HepG2 (cell line): ENCODE data around the gene RPL27A. TPM values are rescaled to one million over a fixed set of nuclear protein-coding genes. Genes with fewer than 3 reads are reported as not detected.
A peak's percentile ranks its signal among the peaks of the same experiment; 100 is the strongest.

ENCODE experiments used
- FOSL2 ChIP-seq: sonication (generic); formaldehyde crosslinking; IDR thresholded peaks from 2 replicates; pipeline ENCODE4 v1.4.0; 2020; ENCODE audit warnings: missing genetic modification reagents
- GPN1 ChIP-seq: sonication (generic); formaldehyde crosslinking; IDR thresholded peaks from 2 replicates; pipeline ENCODE4 v1.5.1; 2020; ENCODE audit warnings: missing genetic modification reagents, borderline replicate concordance
- GZF1 ChIP-seq: sonication (generic); formaldehyde crosslinking; IDR thresholded peaks from 2 replicates; pipeline ENCODE4 v1.5.1; 2020; ENCODE audit warnings: mild to moderate bottlenecking, missing genetic modification reagents
- HDAC2 ChIP-seq: sonication (generic); formaldehyde crosslinking; IDR thresholded peaks from 2 replicates; pipeline ENCODE4 v1.4.0; 2020; ENCODE audit warnings: missing genetic modification reagents
- HES4 ChIP-seq: sonication (generic); formaldehyde crosslinking; IDR thresholded peaks from 2 replicates; pipeline ENCODE4 v1.9.0; 2021; ENCODE audit warnings: mild to moderate bottlenecking, missing genetic modification reagents, borderline replicate concordance
- KDM3A ChIP-seq: IDR thresholded peaks from 2 replicates; pipeline ENCODE4 v1.6.1; 2018; ENCODE audit warnings: low read depth, missing compliant biosample characterization
- MXI1 ChIP-seq: IDR thresholded peaks from 3 replicates; pipeline ENCODE4 v1.6.1; 2012; ENCODE audit warnings: low read depth, low read length, inconsistent platforms, borderline replicate concordance
- NFYC ChIP-seq: IDR thresholded peaks from 2 replicates; pipeline ENCODE4 v1.6.1; 2016; ENCODE audit warnings: missing genetic modification reagents, missing compliant biosample characterization
- PRDM4 ChIP-seq: sonication (generic); formaldehyde crosslinking; IDR thresholded peaks from 2 replicates; pipeline ENCODE4 v1.9.0; 2021; ENCODE audit warnings: missing genetic modification reagents, borderline replicate concordance
- RARA ChIP-seq: IDR thresholded peaks from 2 replicates; pipeline ENCODE4 v1.6.1; 2016; ENCODE audit warnings: missing genetic modification reagents, missing compliant biosample characterization
- RBFOX2 ChIP-seq: fragments of 200-400 bp; formaldehyde crosslinking; IDR thresholded peaks from 2 replicates; pipeline ENCODE4 v1.6.1; 2017; ENCODE audit warnings: low read depth, mild to moderate bottlenecking, low read length
- RNF2 ChIP-seq: fragments of 450-650 bp; conservative IDR thresholded peaks from 2 replicates; pipeline ENCODE4 v1.6.1; 2016; ENCODE audit warnings: low read depth
- SNAI1 ChIP-seq: sonication (generic); formaldehyde crosslinking; IDR thresholded peaks from 2 replicates; pipeline ENCODE4 v1.5.0; 2020; ENCODE audit warnings: mild to moderate bottlenecking, missing genetic modification reagents, borderline replicate concordance
- ZFP91 ChIP-seq: sonication (generic); formaldehyde crosslinking; IDR thresholded peaks from 2 replicates; pipeline ENCODE4 v1.9.0; 2022; ENCODE audit warnings: missing genetic modification reagents, mild to moderate bottlenecking, borderline replicate concordance
- ZIK1 ChIP-seq: sonication (generic); formaldehyde crosslinking; IDR thresholded peaks from 2 replicates; pipeline ENCODE4 v1.5.0; 2020; ENCODE audit warnings: mild to moderate bottlenecking, low read depth, missing genetic modification reagents, borderline replicate concordance
- ZNF124 ChIP-seq: sonication (generic); formaldehyde crosslinking; IDR thresholded peaks from 2 replicates; pipeline ENCODE4 v1.4.0; 2020; ENCODE audit warnings: missing genetic modification reagents
- ZNF468 ChIP-seq: sonication (generic); formaldehyde crosslinking; IDR thresholded peaks from 2 replicates; pipeline ENCODE4 v1.8.0; 2022; ENCODE audit warnings: mild to moderate bottlenecking, moderate library complexity, missing genetic modification reagents
- ZNF549 ChIP-seq: sonication (generic); formaldehyde crosslinking; IDR thresholded peaks from 2 replicates; pipeline ENCODE4 v1.5.0; 2020; ENCODE audit warnings: missing genetic modification reagents
- ZNF557 ChIP-seq: sonication (generic); formaldehyde crosslinking; IDR thresholded peaks from 2 replicates; pipeline ENCODE4 v1.4.0; 2020; ENCODE audit warnings: missing genetic modification reagents
- ZNF567 ChIP-seq: sonication (generic); formaldehyde crosslinking; IDR thresholded peaks from 2 replicates; pipeline ENCODE4 v1.8.1; 2023; ENCODE audit warnings: mild to moderate bottlenecking, missing genetic modification reagents, borderline replicate concordance
- ZNF597 ChIP-seq: sonication (generic); formaldehyde crosslinking; IDR thresholded peaks from 2 replicates; pipeline ENCODE4 v1.5.0; 2020; ENCODE audit warnings: missing genetic modification reagents
- ZNF619 ChIP-seq: sonication (generic); formaldehyde crosslinking; IDR thresholded peaks from 2 replicates; pipeline ENCODE4 v1.4.0; 2020; ENCODE audit warnings: mild to moderate bottlenecking, missing genetic modification reagents
- ZNF766 ChIP-seq: sonication (generic); formaldehyde crosslinking; IDR thresholded peaks from 2 replicates; pipeline ENCODE4 v1.5.0; 2020; ENCODE audit warnings: missing genetic modification reagents, borderline replicate concordance
- ZSCAN12 ChIP-seq: sonication (generic); formaldehyde crosslinking; IDR thresholded peaks from 2 replicates; pipeline ENCODE4 v1.9.0; 2021; ENCODE audit warnings: mild to moderate bottlenecking, missing genetic modification reagents
- ZSCAN25 ChIP-seq: sonication (generic); formaldehyde crosslinking; IDR thresholded peaks from 2 replicates; pipeline ENCODE4 v1.8.0; 2022; ENCODE audit warnings: mild to moderate bottlenecking, missing genetic modification reagents
- polyA plus RNA-seq, 8 experiments: library from polyadenylated mRNA; depleted of rRNA in 3 of 8; stranded (reverse) in 7 of 8; unstranded in 1 of 8; fragments of >200 nt; fragmentation: Illumina TruSeq in 4 of 8; extraction: Trizol in 4 of 8; gene quantifications; 2 replicates each; pipeline versions ENCODE4 v1.2.1 to v1.2.3, GENCODE V29; 2011 to 2016; ENCODE audit warnings: low read depth in 4 of 8, missing spikeins in 1 of 8, mixed read lengths in 1 of 8; ENCODE audit not compliant: insufficient read depth in 1 of 8
- total RNA-seq, 5 experiments: library from RNA; depleted of rRNA; stranded (reverse); fragments of >200 nt; fragmentation: Illumina TruSeq; extraction: Trizol; gene quantifications; 2 replicates each; pipeline ENCODE4 v1.2.3, GENCODE V29; 2016; ENCODE audit warnings: low read depth in 1 of 5

The RPL27A gene
- total and polyA plus RNA-seq, 2 of the 13 experiments (the other 11 are each of a cell fraction or from before 2014, with no cell fraction given): 1,531 to 2,153 TPM

- no peak for TF ChIP-seq ZNF597 (CRISPR knock-in tag)
- TF ChIP-seq ZNF124 (CRISPR knock-in tag): no peak; the same call in 1 of the 2 replicates
- 0 out of 2 replicates have a peak, but pooled peaks have one; percentile 55 for TF ChIP-seq ZNF557 (CRISPR knock-in tag)
- TF ChIP-seq SNAI1 (CRISPR knock-in tag): no peak
- no peak for TF ChIP-seq ZNF468 (CRISPR knock-in tag)
- 0 out of 2 replicates have a peak, but pooled peaks have one; percentile 29 for TF ChIP-seq GZF1 (CRISPR knock-in tag)
- TF ChIP-seq HDAC2 (CRISPR knock-in tag): peak; percentile 12; the same call in 1 of the 2 replicates
- TF ChIP-seq NFYC: peak; percentile 22
- TF ChIP-seq FOSL2 (CRISPR knock-in tag): no peak; the same call in 1 of the 2 replicates
- TF ChIP-seq MXI1: peak; percentile 82
- TF ChIP-seq RARA: 0 out of 2 replicates have a peak, but pooled peaks have one; percentile 25
- TF ChIP-seq RNF2: no peak
- TF ChIP-seq ZNF766 (CRISPR knock-in tag): 0 out of 2 replicates have a peak, but pooled peaks have one; percentile 12
- no peak for TF ChIP-seq ZNF549
- TF ChIP-seq ZNF619 (CRISPR knock-in tag): peak; percentile 51; the same call in 1 of the 2 replicates
- TF ChIP-seq PRDM4 (CRISPR knock-in tag): no peak
- no peak for TF ChIP-seq HES4 (CRISPR knock-in tag)
- TF ChIP-seq ZSCAN25 (CRISPR knock-in tag): no peak; the same call in 1 of the 2 replicates
- TF ChIP-seq ZFP91 (CRISPR knock-in tag): peak; percentile 76; the same call in 1 of the 2 replicates
- no peak for TF ChIP-seq GPN1 (CRISPR knock-in tag)
- TF ChIP-seq ZSCAN12 (CRISPR knock-in tag): peak; percentile 59; the same call in 1 of the 2 replicates
- peak; percentile 100 for TF ChIP-seq RBFOX2
- no peak for TF ChIP-seq ZIK1 (CRISPR knock-in tag)
- 0 out of 2 replicates have a peak, but pooled peaks have one; percentile 41 for TF ChIP-seq KDM3A (CRISPR knock-in tag)
- no peak for TF ChIP-seq ZNF567 (CRISPR knock-in tag)
Measured at GRCh38 chr11:8682303-8683114, at the start of gene RPL27A, which contains the start of gene TRIM66 (continued).
